HUES6 (cell line): ENCODE data around the gene CIART.
A peak's percentile ranks its signal among the peaks of the same experiment; 100 is the strongest.

Experiments
- H3K27ac ChIP-seq: 2 replicates; pipeline ENCODE4 v1.7.0; 2013; ENCODE audit warnings: low read depth, mild to moderate bottlenecking, low read length, inconsistent platforms
- H3K27me3 ChIP-seq: 2 replicates; pipeline ENCODE4 v1.6.1; 2013; ENCODE audit warnings: low read length; ENCODE audit not compliant: control insufficient read depth, insufficient read depth
- H3K36me3 ChIP-seq: 2 replicates; pipeline ENCODE4 v1.6.1; 2013; ENCODE audit warnings: low read length; ENCODE audit not compliant: control insufficient read depth, insufficient read depth
- H3K4me1 ChIP-seq: 2 replicates; pipeline ENCODE4 v1.6.1; 2013; ENCODE audit warnings: low read length; ENCODE audit not compliant: control insufficient read depth, insufficient read depth
- H3K4me3 ChIP-seq: 2 replicates; pipeline ENCODE4 v1.5.1; 2013; ENCODE audit warnings: low read depth, low read length
- H3K9ac ChIP-seq: one replicate; pipeline ENCODE4 v1.6.1; 2013; ENCODE audit warnings: mild to moderate bottlenecking, low read length
- H3K9me3 ChIP-seq: 2 replicates; pipeline ENCODE4 v1.6.1; 2013; ENCODE audit warnings: low read depth, low read length; ENCODE audit not compliant: control insufficient read depth, insufficient read depth

Gene CIART

GRCh38 chr1:150262388-150263320 lies 19.7 kb upstream of the CIART start:
- H3K4me1 ChIP-seq: peaks cover 22% of the 10 kb centered on the region
- peaks cover 61% of the 10 kb centered on the region for H3K36me3 ChIP-seq
- H3K27ac ChIP-seq: no peak overlapping the region
- no peaks in the 10 kb centered on the region for H3K27me3 ChIP-seq
- no peak overlapping the region for H3K4me3 ChIP-seq
- H3K9me3 ChIP-seq: no peaks in the 10 kb centered on the region
- no peak overlapping the region for H3K9ac ChIP-seq

- no peaks in the 10 kb centered on the region for H3K9me3 ChIP-seq
- H3K9ac ChIP-seq: no peak overlapping the region
- H3K36me3 ChIP-seq: peaks cover 61% of the 10 kb centered on the region
- no peak overlapping the region for H3K27ac ChIP-seq
- H3K4me3 ChIP-seq: no peak overlapping the region
- H3K27me3 ChIP-seq: no peaks in the 10 kb centered on the region
- H3K4me1 ChIP-seq: peaks cover 24% of the 10 kb centered on the region
These were observed 18.8 kb upstream of the CIART start for GRCh38 chr1:150263549-150263948.

- no peak overlapping the region; the same call in 1 of the 2 replicates for H3K27ac ChIP-seq
- H3K27me3 ChIP-seq: no peaks in the 10 kb centered on the region
- peaks cover 44% of the 10 kb centered on the region for H3K36me3 ChIP-seq
- H3K9ac ChIP-seq: peak overlapping the region; percentile 82
- H3K4me3 ChIP-seq: peak overlapping the region; percentile 93
- H3K9me3 ChIP-seq: no peaks in the 10 kb centered on the region
- H3K4me1 ChIP-seq: peaks cover 17% of the 10 kb centered on the region
These were observed 14.5 kb upstream of the CIART start for GRCh38 chr1:150267896-150268295.

- H3K36me3 ChIP-seq: peaks cover 40% of the 10 kb centered on the region
- H3K9ac ChIP-seq: peak overlapping the region; percentile 82
- H3K4me1 ChIP-seq: peaks cover 21% of the 10 kb centered on the region
- no peaks in the 10 kb centered on the region for H3K9me3 ChIP-seq
- peak overlapping the region; percentile 39; the same call in 1 of the 2 replicates for H3K27ac ChIP-seq
- no peaks in the 10 kb centered on the region for H3K27me3 ChIP-seq
- peak overlapping the region; percentile 93 for H3K4me3 ChIP-seq
These were observed 14.0 kb upstream of the CIART start for GRCh38 chr1:150268340-150268704.

GRCh38 chr1:150268705-150269403 lies 13.5 kb upstream of the CIART start, which contains the start of gene APH1A:
Gene APH1A, minus strand, starts transcription at chr1:150269016. Its CDS starts 206 bp downstream, at chr1:150268810.
- no peaks in the 10 kb centered on the region for H3K9me3 ChIP-seq
- H3K4me1 ChIP-seq: peaks cover 23% of the 10 kb centered on the region

GRCh38 chr1:150269451-150269850 lies 12.9 kb upstream of the CIART start:
- Histone ChIP-seq H3K27me3 (no peaks in the 10 kb centered on the region), H3K27ac (0 out of 2 replicates have a peak overlapping the region, but pooled peaks have one; percentile 5), H3K9me3 (no peaks in the 10 kb centered on the region), H3K4me1 (peaks cover 23% of the 10 kb centered on the region), H3K9ac (peak overlapping the region; percentile 4), H3K4me3 (peak overlapping the region; percentile 93), H3K36me3 (peaks cover 31% of the 10 kb centered on the region)

More at GRCh38 chr1:150268705-150269403, 13.5 kb upstream of the CIART start, which contains the start of gene APH1A:
- H3K27me3 ChIP-seq: no peaks in the 10 kb centered on the region
- H3K4me3 ChIP-seq: peak within 1 kb of the TSS; percentile 93
- H3K36me3 ChIP-seq: peaks cover 36% of the 10 kb centered on the region
- peak within 1 kb of the TSS; percentile 82 for H3K9ac ChIP-seq
- peak within 1 kb of the TSS; percentile 39; the same call in 1 of the 2 replicates for H3K27ac ChIP-seq

- peaks cover 11% of the 10 kb centered on the region for H3K36me3 ChIP-seq
- no peaks in the 10 kb centered on the region for H3K27me3 ChIP-seq
- H3K4me3 ChIP-seq: no peak overlapping the region
- H3K27ac ChIP-seq: no peak overlapping the region
- peaks cover 23% of the 10 kb centered on the region for H3K4me1 ChIP-seq
- no peaks in the 10 kb centered on the region for H3K9me3 ChIP-seq
- no peak overlapping the region for H3K9ac ChIP-seq
These were observed 10.9 kb upstream of the CIART start for GRCh38 chr1:150271291-150271959.

GRCh38 chr1:150273311-150273710 lies 9.0 kb upstream of the CIART start:
- H3K4me1 ChIP-seq: peaks cover 15% of the 10 kb centered on the region
- H3K27me3 ChIP-seq: no peaks in the 10 kb centered on the region
- no peak overlapping the region for H3K27ac ChIP-seq
- H3K9ac ChIP-seq: no peak overlapping the region
- 0 out of 2 replicates have a peak overlapping the region, but pooled peaks have one; percentile 50 for H3K4me3 ChIP-seq
- H3K36me3 ChIP-seq: no peaks in the 10 kb centered on the region
- no peaks in the 10 kb centered on the region for H3K9me3 ChIP-seq

- peaks cover 17% of the 10 kb centered on the region for H3K27me3 ChIP-seq
- H3K27ac ChIP-seq: no peak overlapping the region
- H3K9ac ChIP-seq: no peak overlapping the region
- H3K4me3 ChIP-seq: no peak overlapping the region
- peaks cover 16% of the 10 kb centered on the region for H3K4me1 ChIP-seq
- H3K36me3 ChIP-seq: no peaks in the 10 kb centered on the region
- H3K9me3 ChIP-seq: no peaks in the 10 kb centered on the region
These were observed 2.1 kb upstream of the CIART start for GRCh38 chr1:150280138-150280707.

GRCh38 chr1:150281221-150281757 lies 1.1 kb upstream of the CIART start:
- H3K4me1 ChIP-seq: peaks cover 16% of the 10 kb centered on the region
- peak overlapping the region; percentile 80 for H3K9ac ChIP-seq
- no peaks in the 10 kb centered on the region for H3K9me3 ChIP-seq
- peaks cover 3% of the 10 kb centered on the region; the same call in 1 of the 2 replicates for H3K36me3 ChIP-seq
- H3K4me3 ChIP-seq: peak overlapping the region; percentile 83
- peaks cover 17% of the 10 kb centered on the region for H3K27me3 ChIP-seq
- peak overlapping the region; percentile 44 for H3K27ac ChIP-seq
